Stimulated activated CD8-positive, alpha-beta memory T cell treated with anti-CD3 and anti-CD28 coated beads, Interleukin-2, amount 100 ng/mL, for 48 hours (primary cell): Measurements from ENCODE around the gene TMPRSS11A.

Experiments
- DNase-seq, 2 donors: peaks; one replicate each; pipeline ENCODE4 v3.0.0-alpha.2; 2020; ENCODE audit warnings: low read depth in 2 of 2

Gene TMPRSS11A

DNA sequence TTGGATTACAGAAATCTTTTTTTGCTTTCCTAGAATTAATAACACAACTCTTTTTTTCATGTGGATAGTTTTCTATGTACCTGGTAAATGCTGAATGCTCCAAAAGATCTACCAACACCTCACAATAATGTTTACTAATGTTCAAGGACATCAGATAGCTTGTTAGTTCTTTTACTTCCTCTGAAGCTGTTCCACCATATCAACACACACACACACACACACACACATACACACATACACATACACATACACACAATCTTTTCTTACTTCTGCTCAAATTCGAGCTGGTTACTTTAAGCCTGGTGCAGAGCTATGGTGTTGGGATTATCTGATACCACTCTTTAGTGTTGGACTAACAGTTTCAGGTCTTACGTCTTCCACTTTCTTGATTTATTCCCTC lies 51.2 kb downstream of the TMPRSS11A start:
- DNase-seq, result no peak

GRCh38 chr4:67911638-67912037 lies 51.7 kb downstream of the TMPRSS11A start:
- no peak for DNase-seq

- no peak for DNase-seq
Measured at GRCh38 chr4:67911141-67911540, 52.2 kb downstream of the TMPRSS11A start.

DNA sequence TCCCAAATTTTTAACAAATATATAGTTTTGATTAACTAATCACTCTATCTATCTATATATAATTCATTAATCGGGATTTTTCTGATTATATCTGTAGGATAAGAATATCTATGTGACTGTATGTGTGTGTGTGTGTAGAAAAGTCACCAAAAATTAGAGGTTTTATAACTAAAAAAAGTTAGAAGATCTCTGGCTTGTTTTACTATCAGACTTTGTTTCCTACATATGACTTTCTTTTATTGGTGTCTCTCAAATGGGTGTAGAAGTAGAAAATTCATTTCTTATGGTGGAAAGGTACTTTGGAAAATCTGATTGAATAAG lies 52.7 kb downstream of the TMPRSS11A start:
- no peak for DNase-seq

GRCh38 chr4:67909905-67910584 lies 53.2 kb downstream of the TMPRSS11A start:
- no peak for DNase-seq

GRCh38 chr4:67907650-67908049 lies 55.6 kb downstream of the TMPRSS11A start:
- DNase-seq, result no peak

DNA sequence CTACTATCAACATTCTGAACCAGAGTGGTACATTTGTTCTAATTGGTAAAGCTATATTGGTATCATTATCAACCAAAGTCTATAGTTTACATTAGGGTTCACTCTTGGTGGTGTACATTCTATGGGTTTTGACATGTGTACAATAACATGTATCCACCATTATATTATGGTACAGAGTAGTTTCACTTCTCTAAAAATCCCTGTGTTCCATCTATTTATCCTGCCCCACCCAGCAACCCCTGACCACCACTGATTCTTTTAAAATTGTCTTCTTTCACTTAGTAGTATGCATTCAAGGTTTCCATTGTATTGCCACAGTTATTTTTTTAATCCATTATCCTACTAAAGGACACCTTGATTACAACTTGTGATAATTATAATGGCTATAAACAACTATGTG lies 64.2 kb downstream of the TMPRSS11A start:
- DNase-seq, result no peak

GRCh38 chr4:67897686-67898085 lies 65.6 kb downstream of the TMPRSS11A start:
- DNase-seq, result no peak

DNA sequence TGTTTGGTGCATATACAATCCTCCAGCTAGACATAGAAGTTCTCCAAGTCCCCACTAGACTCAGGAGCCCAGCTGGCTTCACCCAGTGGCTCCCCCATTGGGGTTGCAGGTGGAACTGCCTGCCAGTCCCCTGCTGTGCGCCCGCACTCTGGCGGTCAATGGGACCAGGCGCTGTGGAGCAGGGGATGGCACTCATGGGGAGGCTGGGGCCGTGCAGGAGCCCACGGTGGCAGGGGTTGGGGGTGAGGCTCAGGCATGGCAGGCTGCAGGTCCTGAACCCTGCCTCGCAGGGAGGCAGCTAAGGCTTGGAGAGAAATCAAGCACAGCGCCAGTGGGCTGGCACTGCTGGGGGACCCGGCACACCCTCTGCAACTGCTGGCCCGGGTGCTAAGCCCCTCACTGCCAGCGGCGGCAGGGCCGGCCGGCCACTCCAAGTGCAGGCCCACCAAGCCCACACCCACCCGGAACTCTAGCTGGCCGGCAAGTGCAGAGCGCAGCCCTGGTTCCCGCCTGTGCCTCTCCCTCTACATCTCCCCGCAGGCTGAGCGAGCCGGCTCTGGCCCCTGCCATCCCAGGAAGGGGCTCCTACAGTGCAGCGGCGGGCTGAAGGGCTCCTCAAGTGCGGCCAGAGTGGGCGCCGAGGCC lies 66.8 kb downstream of the TMPRSS11A start:
- no peak for DNase-seq

- DNase-seq, result no peak
Measured at GRCh38 chr4:67894659-67895058, 68.6 kb downstream of the TMPRSS11A start.

GRCh38 chr4:67892905-67893304 lies 70.4 kb downstream of the TMPRSS11A start:
- no peak for DNase-seq

GRCh38 chr4:67892253-67892652 lies 71.0 kb downstream of the TMPRSS11A start:
- no peak for DNase-seq

- DNase-seq, result no peak
Measured at GRCh38 chr4:67891645-67892044, 71.6 kb downstream of the TMPRSS11A start.

- DNase-seq, result no peak
Measured at GRCh38 chr4:67886281-67886680, 77.0 kb downstream of the TMPRSS11A start.

GRCh38 chr4:67885762-67886161 lies 77.5 kb downstream of the TMPRSS11A start:
- DNase-seq, result no peak

GRCh38 chr4:67884701-67885100 lies 78.6 kb downstream of the TMPRSS11A start:
- no peak for DNase-seq

DNA sequence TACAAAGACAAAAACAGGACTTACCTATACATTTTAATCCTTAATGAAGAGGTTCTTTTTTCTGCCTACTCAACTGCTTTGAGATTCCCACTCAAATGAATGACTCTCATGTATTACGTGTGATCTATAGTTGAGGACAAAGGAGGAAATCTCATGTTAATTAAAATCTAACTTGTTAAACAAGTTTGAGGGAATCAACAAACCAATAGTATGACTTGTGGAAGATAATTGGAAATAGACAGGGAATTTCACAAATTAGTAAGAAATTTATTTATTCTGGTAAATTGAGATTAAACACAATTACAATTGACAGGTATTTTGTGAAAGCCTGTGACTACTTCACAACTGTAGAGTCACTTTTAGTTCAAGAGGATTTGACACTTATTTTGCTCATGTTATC lies 79.4 kb downstream of the TMPRSS11A start, which contains the start of gene TMPRSS11D:
Gene TMPRSS11D, minus strand, starts transcription at position 101 of the 400 bp plus-strand sequence. Its CDS starts 69 bp downstream, at position 32.
- no peak for DNase-seq

DNA sequence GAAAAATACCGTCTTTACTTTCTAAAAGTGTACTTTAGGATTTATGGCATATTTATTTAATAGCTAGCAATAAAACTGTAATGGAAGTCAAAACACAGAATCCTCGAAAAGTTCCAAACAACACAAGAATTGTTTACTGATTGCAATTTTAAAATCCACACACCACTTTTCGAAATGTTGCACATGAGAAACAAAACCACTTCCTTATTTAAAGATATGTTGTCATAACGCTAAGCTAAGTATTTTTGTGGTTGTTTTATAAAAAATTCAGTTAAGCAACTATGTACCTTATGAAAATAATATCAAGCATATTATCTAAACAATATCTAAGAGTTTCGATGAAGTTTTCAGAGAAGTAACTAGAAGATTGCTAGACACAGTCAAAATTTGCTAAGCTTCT lies 79.8 kb downstream of the TMPRSS11A start:
- DNase-seq, result no peak

- DNase-seq, result no peak
Measured at GRCh38 chr4:67880866-67881610, 82.3 kb downstream of the TMPRSS11A start.

DNA sequence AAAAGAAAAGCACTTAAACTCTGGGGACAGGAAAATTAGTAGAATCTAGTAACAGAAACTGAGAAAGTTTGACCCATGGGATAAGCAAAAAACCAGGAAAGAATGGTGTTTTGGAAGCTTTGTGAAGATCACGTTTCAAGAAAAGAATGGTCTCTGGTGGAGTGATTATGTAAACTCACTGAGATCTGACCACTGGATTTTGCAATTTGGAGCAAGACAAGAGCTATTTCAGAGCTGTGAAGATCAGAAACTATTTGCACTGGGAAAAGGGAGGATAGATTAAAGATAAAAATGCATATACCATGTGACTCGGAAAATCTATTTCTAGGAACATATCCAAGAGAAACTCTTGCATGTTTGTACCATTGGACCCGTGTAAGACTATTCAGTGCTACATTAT lies 83.8 kb downstream of the TMPRSS11A start:
- no peak for DNase-seq

GRCh38 chr4:67877086-67877485 lies 86.2 kb downstream of the TMPRSS11A start:
- DNase-seq, result no peak

- no peak for DNase-seq
Measured at GRCh38 chr4:67874986-67875385, 88.3 kb downstream of the TMPRSS11A start.

- no peak for DNase-seq
Measured at GRCh38 chr4:67873116-67873515, 90.2 kb downstream of the TMPRSS11A start.
